HG02642 (cell line): ENCODE measurements around the gene BCL11B.

Experiments
- ATAC-seq: cut with Tn5 transposase; IDR thresholded peaks from one replicate; pipeline ENCODE4 v1.9.1; 2021; ENCODE audit warnings: mild to moderate bottlenecking; ENCODE audit not compliant: unreplicated experiment, poor library complexity

Gene BCL11B

GRCh38 chr14:99148861-99149610 lies 123.0 kb downstream of the BCL11B start:
- no peak for ATAC-seq

DNA sequence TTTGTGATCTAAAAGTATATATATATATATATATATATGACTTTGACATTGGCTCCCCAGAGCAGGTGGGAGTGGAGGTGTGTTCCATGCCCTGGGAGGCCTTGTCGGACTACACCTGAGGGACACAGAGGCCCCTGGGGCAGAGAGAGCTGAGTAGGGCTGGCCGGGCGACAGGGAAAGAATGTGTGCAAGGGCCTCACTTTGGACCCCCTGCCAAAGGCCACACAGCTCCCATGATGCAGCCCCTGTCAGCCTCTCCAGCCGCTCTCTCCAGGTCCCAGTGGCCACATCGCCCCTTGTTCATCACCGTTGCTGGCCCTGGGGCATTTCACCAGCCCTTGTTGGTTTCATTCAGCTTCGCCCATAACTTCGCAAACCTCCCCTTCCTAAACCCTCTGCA lies 123.9 kb downstream of the BCL11B start:
- ATAC-seq = no peak

GRCh38 chr14:99147366-99147740 lies 124.6 kb downstream of the BCL11B start:
- ATAC-seq = no peak

- no peak for ATAC-seq
Observed at GRCh38 chr14:99146616-99147365, 125.2 kb downstream of the BCL11B start.

- ATAC-seq = no peak
Observed at GRCh38 chr14:99145307-99145706, 126.7 kb downstream of the BCL11B start.

DNA sequence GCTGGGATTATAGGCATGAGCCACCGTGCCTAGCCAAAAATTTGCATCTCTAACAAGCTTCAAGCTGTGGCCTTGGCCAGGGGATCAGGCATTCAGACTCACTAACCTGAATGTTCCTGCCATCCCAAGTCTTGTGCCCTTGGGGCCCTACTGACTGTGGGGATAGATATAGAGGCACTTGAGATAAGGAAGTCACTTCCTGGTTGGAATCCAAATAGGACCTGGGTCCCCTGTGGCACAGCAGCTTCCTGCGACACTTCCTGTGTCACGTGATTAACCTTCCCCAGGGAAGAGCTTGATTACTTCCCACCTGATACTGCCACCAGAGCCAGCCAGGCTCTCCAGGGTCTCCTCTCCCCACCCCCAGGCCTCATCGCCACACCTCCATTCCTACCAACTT lies 128.2 kb downstream of the BCL11B start:
- no peak for ATAC-seq

GRCh38 chr14:99143126-99143525 lies 128.9 kb downstream of the BCL11B start:
- ATAC-seq = no peak

DNA sequence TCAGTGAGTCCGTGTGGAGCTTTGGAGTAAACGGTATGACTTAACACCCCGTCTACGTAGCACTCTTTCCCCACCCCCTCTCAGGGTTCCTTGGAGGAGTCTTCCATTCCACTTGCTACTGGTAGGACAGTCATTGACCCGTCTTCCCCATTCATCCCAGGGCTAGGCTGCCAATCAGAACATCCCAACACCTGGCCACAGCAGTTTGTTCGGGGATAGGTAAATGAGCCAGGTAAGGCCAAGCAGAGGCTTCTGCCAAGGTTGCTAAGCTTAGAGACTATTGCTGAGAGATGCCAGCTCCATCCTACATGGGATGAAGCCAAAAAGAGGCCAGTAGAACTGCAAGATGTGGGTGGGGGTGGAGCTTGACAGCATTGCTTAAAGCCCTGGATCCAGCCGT lies 130.8 kb downstream of the BCL11B start:
- ATAC-seq = no peak

- no peak for ATAC-seq
Observed at GRCh38 chr14:99138999-99139865, 132.8 kb downstream of the BCL11B start.

DNA sequence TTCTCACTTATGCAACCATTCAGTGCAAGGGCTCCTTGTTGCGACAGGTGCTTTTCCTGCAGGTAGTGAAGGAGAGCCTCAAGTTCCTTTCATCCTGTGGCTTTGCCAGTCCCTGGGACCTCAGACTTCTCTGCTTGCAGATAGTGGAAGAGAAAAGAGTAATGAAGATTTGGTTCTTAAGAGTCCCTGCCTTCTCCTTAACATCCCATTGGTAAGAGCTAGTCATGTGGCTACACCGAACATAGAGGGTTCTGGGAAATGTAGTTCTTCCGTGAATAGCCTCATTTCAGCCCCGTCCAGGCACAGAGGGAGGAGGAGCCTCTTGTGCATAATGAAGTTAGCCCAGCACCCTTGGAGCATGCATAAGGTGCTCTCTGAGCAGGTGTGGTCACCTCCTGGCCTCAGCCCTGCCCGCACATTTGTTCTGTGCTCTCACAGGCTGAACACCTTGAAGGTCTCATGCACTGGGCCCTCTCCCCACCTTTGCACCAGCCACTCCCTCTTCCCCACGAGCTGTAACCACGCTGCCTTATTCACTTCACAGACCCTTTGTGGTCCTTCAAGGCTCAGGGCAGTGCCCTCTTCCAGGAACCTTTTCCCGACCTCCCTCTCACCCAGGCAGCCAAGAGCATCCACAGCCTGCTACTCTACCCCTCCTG lies 134.0 kb downstream of the BCL11B start:
- ATAC-seq = no peak

DNA sequence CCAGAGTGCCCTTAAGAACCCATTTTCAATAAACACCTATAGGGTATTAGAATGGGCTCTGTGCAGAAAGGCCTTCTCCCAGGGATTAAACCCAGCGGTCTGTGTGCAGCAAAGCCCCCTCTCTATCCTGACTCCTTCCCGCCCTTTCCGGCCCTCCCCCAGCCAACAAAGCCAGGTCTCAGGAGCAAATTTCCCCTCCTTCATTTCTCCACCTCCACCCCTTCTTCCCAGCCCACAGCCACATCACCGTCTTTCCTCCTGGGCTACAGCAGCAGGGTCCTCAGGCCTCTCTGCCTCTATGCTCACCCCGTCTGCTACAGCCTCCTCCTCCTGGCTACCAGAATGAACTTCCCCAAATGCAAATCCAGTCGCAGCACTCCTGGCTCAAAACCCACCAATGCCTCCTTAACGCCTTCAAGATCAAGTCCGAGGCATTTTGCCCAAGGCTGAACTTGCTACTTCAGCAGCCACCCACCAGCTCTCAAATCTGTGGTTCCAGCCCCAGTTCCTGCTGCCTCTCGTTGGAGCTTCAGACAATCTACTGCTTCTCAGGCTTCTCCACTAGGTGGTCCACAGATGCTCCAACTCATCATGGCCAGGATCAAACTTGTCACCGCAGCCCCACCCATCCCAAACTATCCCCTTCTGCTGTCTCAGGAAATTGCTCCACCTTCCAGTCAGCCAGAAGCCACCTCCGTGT lies 134.8 kb downstream of the BCL11B start:
- no peak for ATAC-seq

GRCh38 chr14:99136401-99136800 lies 135.6 kb downstream of the BCL11B start:
- ATAC-seq = no peak

GRCh38 chr14:99136047-99136400 lies 136.0 kb downstream of the BCL11B start:
- no peak for ATAC-seq

- no peak for ATAC-seq
Observed at GRCh38 chr14:99134516-99135046, 137.4 kb downstream of the BCL11B start.

GRCh38 chr14:99133636-99134515 lies 138.1 kb downstream of the BCL11B start:
- no peak for ATAC-seq

- ATAC-seq = no peak
Observed at GRCh38 chr14:99132821-99133635, 139.0 kb downstream of the BCL11B start.

GRCh38 chr14:99131632-99132271 lies 140.2 kb downstream of the BCL11B start:
- ATAC-seq = no peak
